ENCODE measurements around the gene SLC6A3.

DNA sequence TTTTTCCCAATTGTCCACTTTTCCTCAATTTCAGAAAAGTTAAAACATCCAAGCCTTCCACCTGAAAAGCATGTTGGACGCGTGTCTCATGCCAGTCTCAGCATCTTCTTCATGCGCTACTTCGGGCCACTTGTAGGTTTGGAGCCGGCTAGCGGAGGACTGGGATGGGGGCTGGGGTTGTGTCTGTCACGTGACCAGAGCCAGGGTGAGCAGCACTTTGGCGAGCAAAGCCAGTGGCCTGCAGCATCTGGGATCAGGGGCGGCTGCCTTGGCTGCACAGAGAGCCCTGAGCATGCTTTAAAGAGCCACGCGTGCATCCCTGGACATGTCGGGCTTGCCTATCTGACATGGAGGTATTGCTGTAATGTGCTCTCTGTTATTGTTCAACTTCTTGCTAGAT, 41.2 kb downstream of the SLC6A3 start:
- TF ChIP-seq TARDBP (IDR thresholded peaks at IDR 0.05): no peak
- no peak for TF ChIP-seq SP1 (IDR thresholded peaks at IDR 0.05)
- TF ChIP-seq SUZ12 (IDR thresholded peaks at IDR 0.05): no peak
- TF ChIP-seq FOXA1 (IDR thresholded peaks at IDR 0.05): no peak
- no peak for TF ChIP-seq BHLHE40 (IDR thresholded peaks at IDR 0.05; ENCODE audit: borderline replicate concordance)
- no peak for TF ChIP-seq ZNF384 (IDR thresholded peaks at IDR 0.05)
- no peak for TF ChIP-seq HDGF (IDR thresholded peaks at IDR 0.05; ENCODE audit: borderline replicate concordance)
- no peak for TF ChIP-seq ELF4 (IDR thresholded peaks at IDR 0.05)
- TF ChIP-seq, protein P1, sequence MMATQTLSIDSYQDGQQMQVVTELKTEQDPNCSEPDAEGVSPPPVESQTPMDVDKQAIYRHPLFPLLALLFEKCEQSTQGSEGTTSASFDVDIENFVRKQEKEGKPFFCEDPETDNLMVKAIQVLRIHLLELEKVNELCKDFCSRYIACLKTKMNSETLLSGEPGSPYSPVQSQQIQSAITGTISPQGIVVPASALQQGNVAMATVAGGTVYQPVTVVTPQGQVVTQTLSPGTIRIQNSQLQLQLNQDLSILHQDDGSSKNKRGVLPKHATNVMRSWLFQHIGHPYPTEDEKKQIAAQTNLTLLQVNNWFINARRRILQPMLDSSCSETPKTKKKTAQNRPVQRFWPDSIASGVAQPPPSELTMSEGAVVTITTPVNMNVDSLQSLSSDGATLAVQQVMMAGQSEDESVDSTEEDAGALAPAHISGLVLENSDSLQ (IDR thresholded peaks at IDR 0.05): no peak
- TF ChIP-seq LEF1 (IDR thresholded peaks at IDR 0.05; ENCODE audit: borderline replicate concordance): no peak
- TF ChIP-seq FOXM1 (IDR thresholded peaks at IDR 0.05; ENCODE audit: borderline replicate concordance): no peak

All from HEK293T (cell line).